DOHH2 (cell line): ENCODE data around the gene DYRK1B.

ENCODE experiments used
- EZH2phosphoT487 ChIP-seq: fragments of 200-600 bp; sonication (generic); IDR thresholded peaks from 2 replicates; pipeline ENCODE4 v1.6.1; 2017; ENCODE audit warnings: borderline replicate concordance, mild to moderate bottlenecking, antibody characterized with exemption, low read length, moderate library complexity, mixed read lengths
- TF ChIP-seq, protein P1 (sequence below): fragments of 200-600 bp; sonication (generic); IDR thresholded peaks from one replicate; pipeline ENCODE4 v1.5.1; 2014; ENCODE audit warnings: antibody characterized with exemption, mild to moderate bottlenecking, low read depth, low read length; ENCODE audit not compliant: poor library complexity, severe bottlenecking

DNA sequence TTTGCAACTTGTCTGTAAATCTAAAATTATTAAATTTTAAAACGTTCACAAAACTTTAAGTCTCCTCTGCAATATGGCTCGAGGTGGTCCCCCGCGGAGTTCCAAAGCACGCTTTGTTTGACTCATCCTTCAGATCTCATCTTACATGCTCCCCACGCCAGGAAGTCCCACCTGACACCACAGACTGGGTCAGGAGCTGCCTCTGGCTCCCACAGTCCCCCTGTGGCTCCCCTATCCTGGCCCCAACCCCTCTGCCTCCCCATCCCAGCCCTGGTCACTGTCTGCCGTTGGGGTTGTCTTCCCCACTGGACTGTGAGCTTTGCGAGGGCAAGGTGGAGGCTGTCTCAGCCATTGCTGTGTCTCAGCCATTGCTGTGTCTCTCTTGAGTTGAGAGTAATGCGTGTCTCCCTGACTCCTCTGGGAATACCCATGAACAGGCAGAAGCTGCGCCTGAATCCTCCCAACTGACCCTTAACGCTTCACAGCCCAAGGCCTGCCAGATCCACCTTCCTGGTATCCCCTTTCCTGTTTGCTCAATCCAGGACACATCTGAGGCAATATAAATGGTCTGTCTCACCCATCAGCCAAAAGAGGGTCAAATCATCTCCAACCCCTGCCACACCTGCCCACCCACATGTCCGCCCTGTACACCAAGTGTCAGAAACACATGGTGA, 15.9 kb downstream of the DYRK1B start:
- TF ChIP-seq, protein P1, sequence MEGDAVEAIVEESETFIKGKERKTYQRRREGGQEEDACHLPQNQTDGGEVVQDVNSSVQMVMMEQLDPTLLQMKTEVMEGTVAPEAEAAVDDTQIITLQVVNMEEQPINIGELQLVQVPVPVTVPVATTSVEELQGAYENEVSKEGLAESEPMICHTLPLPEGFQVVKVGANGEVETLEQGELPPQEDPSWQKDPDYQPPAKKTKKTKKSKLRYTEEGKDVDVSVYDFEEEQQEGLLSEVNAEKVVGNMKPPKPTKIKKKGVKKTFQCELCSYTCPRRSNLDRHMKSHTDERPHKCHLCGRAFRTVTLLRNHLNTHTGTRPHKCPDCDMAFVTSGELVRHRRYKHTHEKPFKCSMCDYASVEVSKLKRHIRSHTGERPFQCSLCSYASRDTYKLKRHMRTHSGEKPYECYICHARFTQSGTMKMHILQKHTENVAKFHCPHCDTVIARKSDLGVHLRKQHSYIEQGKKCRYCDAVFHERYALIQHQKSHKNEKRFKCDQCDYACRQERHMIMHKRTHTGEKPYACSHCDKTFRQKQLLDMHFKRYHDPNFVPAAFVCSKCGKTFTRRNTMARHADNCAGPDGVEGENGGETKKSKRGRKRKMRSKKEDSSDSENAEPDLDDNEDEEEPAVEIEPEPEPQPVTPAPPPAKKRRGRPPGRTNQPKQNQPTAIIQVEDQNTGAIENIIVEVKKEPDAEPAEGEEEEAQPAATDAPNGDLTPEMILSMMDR: no peak
- no peak for TF ChIP-seq EZH2phosphoT487
